ENCODE data around the gene DTNBP1.

The DTNBP1 gene

GRCh38 chr6:15569035-15569995 is 93.5 kb downstream of the DTNBP1 start:
- no peak for TF ChIP-seq CTCF (conservative IDR thresholded peaks at IDR 0.05; ENCODE audit: low read depth, low read length)
- no peak for DNase-seq (ENCODE audit: low read depth)
- H3K4me3 ChIP-seq (ENCODE audit: low read length): no peak overlapping the region

GRCh38 chr6:15562977-15563376 is 99.9 kb downstream of the DTNBP1 start:
- DNase-seq (ENCODE audit: low read depth): no peak
- TF ChIP-seq CTCF (conservative IDR thresholded peaks at IDR 0.05; ENCODE audit: low read depth, low read length): no peak
- H3K4me3 ChIP-seq (ENCODE audit: low read length): no peak overlapping the region

GRCh38 chr6:15561447-15562199 is 101.2 kb downstream of the DTNBP1 start:
- no peak for TF ChIP-seq CTCF (conservative IDR thresholded peaks at IDR 0.05; ENCODE audit: low read depth, low read length)
- no peak overlapping the region for H3K4me3 ChIP-seq (ENCODE audit: low read length)
- no peak for DNase-seq (ENCODE audit: low read depth)

GRCh38 chr6:15560713-15561112 is 102.1 kb downstream of the DTNBP1 start:
- no peak overlapping the region for H3K4me3 ChIP-seq (ENCODE audit: low read length)
- TF ChIP-seq CTCF (conservative IDR thresholded peaks at IDR 0.05; ENCODE audit: low read depth, low read length): no peak
- no peak for DNase-seq (ENCODE audit: low read depth)

- no peak for DNase-seq (ENCODE audit: low read depth)
- TF ChIP-seq CTCF (conservative IDR thresholded peaks at IDR 0.05; ENCODE audit: low read depth, low read length): no peak
These were observed 105.7 kb downstream of the DTNBP1 start for GRCh38 chr6:15557174-15557573.

GRCh38 chr6:15556711-15557110 is 106.1 kb downstream of the DTNBP1 start:
- H3K4me3 ChIP-seq (ENCODE audit: low read length): no peak overlapping the region
- TF ChIP-seq CTCF (conservative IDR thresholded peaks at IDR 0.05; ENCODE audit: low read depth, low read length): no peak
- no peak for DNase-seq (ENCODE audit: low read depth)

More at GRCh38 chr6:15557174-15557573, 105.7 kb downstream of the DTNBP1 start:
- no peak overlapping the region for H3K4me3 ChIP-seq (ENCODE audit: low read length)

Data from retinal pigment epithelial cell (primary cell).